Measurements from ENCODE around the gene CPSF4L.
"Not testable (repeated sequence)": the region's sequence is repeated elsewhere in the genome, so short reads cannot be mapped to it uniquely, and the experiment has no call there.

CPSF4L gene

DNA sequence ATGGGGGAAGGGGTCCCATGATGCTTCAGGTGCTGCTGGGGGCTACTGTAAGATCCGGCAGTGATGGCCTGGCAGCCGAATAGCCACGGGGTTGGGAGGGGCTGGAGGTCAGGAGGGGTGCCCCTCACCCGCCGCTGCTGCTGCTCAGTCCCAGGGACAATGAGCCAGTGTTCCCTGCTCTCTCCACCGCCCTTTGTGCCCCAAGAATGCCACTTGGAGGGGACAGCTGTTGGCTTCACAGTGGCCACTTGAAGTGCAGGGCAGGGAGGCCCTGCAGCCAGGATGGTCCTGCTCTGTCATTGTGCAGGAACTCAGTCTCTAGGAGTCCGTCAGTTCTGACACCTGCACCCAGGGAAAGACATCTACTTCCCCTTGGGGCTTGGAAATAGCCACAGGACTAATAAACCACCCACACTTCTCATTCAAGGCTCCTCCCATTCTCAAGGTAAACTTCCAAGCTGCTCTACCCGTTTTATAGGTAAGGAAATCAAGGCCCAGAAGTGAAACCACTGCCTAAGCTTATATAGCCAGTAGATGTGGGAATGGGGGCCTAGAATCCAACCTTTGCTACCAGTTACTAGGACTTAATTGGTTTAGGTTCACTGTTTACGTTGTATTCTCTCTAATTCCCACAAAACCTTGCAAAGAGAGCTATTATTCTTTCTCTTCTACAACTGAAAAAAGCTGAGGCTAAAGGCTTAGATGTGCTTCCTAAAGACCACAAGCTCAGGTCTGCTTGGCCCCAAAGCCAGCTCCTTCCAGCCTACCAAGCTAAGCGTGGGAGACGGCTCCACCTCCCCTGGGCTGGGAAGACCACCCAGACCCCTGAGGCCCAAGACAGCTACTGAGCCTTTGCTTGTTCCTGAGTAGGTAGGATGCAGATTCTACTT is 6.2 kb upstream of the CPSF4L start:
- no peak for DNase-seq

DNA sequence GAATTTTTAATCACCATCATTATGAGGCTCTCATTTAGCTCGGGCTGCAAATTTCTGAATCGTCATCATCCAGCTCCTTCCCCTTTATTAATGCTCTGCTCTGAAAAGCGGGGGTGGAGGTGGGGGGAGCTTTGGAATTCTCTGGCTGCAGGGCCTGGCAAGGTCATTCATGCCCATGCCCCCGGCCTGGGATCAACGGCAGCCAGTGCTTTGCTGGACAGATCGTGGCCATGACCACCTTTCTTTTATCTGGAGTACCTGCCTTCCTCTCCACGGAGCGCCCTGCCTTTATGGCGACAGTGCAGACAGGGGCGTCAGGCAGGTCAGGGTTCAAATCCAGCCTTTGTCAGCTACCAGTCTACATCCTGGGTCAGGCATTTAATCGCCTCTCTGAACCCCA is 5.1 kb upstream of the CPSF4L start:
- no peak for DNase-seq

DNA sequence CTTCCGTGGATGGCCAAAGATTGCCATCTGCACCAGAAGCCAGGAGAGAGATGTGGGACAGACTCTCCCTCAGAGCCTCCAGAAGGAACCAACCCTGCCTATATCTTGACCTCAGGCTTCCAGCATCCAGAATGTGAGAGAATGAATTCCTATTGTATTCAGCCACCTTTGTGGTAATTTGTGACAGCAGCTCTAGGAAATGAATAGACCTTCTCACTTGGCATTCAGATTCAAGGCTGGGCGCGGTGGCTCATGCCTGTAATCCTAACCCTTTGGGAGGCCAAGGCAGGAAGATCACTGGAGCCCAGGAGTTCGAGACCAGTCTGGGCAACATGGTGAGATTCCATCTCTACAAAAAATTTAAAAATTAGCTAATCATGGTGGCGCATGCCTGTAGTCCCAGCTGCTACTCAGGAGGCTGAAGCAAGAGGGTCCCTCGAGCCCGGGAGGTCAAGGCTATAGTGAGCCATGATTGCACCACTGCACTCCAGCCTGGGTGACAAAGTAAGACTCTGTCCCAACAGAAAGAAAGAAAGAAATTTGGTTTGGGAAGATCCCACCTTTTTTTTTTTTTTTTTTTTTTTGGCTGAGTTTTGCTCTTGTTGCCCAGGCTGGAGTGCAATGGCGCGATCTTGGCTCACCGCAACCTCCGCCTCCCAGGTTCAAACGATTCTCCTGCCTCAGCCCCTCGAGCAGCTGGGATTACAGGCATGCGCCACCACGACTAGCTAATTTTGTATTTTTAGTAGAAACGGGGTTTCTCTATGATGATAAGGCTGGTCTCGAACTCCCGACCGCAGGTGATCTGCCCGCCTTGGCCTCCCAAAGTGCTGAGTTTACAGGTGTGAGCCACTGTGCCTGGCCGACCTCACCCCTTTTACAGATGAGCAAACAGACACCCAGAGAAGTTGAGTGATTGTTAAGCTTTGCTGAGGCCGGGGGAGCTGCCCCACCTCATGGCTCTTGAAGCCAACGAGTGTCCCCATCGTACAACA is 4.3 kb upstream of the CPSF4L start:
- DNase-seq, result no peak

DNA sequence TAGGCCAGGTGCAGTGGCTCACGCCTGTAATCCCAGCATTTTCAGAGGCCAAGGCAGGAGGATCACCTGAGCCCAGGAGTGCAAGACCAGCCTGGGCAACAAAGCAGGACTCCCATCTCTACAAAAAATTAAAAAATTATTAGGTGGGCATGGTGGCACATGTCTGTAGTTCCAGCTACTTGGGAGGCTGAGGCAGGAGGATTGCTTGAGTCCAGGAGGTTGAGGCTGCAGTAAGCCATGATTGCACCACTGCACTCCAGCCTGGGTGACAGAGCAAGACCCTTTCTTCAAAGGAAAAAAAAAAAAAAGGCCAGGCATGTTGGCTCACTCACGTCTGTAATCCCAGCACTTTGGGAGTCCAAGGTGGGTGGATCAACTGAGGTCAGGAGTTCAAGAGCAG is 2.8 kb upstream of the CPSF4L start:
- not testable (repeated sequence) for DNase-seq

DNA sequence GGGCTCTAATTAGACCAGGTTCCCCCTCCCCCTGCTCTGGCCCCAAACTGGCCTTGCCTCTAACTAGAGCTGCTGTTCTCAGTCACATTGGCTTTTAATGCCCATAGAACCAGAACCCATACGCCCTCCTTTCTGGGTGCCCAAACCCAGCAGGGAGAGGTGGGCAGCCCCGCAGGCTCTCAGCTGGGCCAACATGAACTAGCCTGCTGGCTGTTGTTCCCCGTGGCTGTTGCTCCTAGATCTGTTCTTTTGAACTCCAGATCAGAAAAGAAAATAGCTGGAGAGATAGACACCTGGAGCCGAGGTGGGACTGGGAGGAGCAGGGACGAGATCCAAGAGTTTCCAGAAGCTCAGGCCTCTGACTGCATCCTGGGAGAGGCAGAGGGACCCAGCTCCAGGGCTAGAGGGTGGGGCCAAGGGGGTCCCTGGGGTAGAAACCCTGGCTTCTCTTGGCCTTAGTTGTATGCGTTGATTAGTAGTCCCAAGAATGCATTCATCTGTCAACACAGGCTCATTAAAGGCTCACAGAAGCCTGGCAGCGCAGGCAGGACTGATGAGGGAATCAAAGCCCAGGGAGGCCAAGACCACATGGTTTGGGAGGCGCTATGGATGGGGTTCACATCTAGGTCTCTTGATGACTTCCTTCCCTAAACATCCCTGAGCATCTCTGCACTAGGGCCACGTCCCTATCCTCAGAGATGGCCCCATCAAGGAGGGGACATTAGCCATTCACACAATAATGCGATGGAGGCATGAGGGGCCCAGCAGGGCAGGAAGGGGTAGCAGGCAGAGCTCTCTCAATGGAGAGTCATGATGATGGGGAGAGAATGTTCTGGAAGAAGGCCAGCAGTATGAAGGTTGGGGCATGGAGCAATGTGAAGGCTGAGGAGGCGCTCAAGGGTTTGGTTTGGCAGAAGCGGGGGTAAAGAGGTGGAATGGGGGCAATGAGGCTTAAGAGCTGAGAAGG is 1.3 kb upstream of the CPSF4L start:
- no peak for DNase-seq

DNA sequence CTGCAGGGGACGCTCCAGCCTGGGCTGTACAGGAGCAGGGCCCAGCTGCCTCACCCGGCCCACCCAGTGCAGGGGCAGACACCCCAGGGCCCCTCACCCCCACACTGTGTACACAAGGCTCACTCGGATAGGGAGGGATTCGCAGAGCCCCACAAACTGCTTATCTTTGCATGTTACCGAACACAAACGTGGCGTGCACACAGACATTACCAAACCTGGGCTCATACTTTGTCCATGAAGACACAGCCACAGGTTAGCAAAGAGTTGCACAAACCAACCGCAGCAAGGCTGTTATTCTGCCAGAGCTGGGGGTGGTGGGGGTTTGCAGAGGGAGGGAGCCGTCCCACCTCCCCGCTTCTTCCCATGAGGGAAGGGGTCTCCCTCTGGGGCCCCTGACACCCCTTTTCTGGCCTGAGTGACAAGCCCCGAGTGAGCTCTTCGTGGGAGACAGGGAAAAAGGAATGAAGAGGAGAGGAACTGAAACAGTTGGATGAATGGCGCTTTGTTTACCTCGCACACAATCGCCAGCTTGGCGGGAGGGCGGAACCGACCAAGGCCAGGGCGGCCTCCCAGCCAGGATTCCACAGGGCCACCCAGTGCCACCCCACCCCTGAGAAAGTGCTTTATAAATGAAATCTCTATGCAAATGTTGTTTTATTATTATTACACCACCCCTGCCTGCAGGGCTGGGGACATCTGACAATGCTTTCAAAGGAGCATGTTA is 434 bp upstream of the CPSF4L start:
- DNase-seq, result peak; percentile 40

DNA sequence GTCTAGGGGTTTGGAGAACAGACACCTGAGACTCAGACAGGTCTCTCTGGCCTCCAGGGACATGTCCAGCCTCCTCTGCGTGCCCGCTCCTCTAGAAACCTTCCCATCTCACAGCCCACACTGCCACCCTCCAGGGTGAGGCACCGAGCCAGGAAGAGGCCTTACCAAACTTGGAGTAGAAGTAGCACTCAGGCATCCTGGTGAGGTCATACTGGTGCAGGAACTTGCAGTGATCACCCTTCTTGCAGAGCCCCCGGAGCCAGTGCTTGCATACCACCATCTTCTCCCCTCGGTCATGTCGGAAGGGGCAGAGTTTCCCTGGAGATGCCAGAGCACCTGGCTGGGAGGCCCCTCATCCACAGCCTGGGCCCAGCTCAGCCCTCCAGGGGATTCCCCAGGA is 4.2 kb downstream of the CPSF4L start:
- DNase-seq, result no peak

DNA sequence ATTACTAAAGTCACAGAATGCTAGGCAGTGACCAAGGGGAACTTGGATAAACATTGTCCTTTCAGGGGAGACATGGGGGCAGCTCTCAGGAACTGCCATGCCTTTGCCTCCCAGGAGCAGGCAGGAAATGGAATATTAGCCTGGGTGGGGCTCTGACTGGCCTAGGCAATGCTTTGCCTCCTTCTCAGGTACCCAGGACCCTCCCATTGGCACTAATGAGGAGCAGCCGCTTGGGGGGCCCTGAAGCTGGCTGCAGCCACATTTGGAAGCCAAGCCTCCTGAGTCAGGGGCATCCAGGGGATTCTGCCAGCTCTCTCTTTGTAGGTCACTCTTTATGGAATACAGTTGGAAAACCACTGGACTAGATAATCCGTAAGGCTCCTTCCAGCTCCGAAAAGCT is 5.5 kb downstream of the CPSF4L start:
- no peak for DNase-seq

DNA sequence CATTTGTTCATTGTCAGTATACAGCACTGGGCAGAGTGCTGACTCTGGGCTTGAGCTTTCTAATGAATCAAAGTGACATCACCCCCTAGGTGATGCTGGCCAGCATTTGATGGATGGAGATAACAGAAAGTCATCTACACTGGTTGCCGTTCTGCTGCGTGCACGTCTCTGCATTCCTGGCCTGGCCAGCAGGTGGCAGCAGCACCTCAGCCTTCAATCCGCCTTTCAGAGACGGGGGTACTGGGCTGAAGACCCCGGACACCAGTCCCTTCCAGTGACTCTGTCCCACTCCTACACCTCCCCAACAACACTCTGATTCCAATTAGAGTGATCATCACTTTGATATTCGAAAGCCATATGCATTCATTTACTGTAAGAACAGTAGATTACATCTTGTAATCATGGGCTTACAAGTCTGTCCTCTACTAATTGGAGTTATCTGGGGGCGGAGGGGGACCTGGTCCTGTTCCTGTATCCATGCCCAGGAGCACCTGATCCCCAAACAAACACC is 6.0 kb downstream of the CPSF4L start:
- DNase-seq, result peak; percentile 50

DNA sequence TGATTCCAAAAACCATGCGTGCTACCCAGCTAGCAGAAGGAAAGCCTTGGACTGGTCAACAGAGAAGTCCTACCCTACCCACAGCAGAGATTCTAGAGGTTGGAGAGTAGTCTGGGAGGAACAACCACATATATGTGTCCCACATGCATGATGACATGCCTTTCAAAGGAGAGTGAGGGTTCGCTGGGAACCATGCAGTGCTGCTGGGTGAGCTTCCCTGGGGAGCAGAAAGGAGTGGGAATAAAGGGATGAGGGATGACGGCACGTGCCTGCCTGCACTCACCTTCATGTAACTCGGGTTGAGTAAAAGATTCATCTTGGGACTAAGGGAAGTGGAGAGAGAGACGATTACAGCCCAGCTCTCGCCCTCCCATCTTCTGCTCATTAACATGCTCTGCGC is 9.8 kb downstream of the CPSF4L start:
- no peak for DNase-seq

DNA sequence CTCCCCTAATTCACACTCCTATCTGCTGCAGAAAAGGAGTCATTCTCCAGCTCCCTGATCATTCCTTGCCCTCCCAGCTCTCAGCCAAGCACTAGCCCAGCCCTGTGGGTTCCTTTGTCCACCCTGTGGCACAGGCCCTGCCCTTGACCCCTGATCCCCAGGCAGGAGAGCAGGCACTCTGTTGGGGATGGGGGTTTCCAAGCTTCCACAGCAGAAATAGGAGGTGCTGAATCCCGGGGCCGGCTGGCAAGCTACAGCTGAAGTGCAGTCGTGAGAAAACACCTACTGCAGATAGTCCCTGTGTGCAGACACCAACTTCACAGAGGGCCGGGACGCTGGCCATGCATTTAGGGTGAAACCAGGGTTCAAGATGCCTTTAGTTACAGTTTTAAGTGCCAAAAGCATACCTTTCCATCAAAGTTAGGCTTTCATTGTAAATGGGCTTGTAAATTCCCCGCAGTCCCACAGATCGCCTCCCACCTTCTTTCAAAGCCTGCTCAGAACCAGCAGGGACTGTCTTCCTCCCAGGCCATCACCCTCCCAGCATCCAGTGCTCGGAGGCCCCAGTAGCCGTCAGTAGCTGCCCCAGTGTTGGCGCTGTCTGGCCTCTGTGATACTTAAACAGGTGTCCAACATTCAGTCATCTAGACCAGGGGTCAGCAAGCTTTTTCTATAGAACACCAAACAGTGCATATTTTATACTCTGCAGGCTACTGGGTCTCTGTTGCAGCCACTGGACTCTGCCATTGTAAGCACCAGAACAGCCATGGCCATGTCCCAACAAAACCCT is 10.6 kb downstream of the CPSF4L start:
- DNase-seq, result no peak

DNA sequence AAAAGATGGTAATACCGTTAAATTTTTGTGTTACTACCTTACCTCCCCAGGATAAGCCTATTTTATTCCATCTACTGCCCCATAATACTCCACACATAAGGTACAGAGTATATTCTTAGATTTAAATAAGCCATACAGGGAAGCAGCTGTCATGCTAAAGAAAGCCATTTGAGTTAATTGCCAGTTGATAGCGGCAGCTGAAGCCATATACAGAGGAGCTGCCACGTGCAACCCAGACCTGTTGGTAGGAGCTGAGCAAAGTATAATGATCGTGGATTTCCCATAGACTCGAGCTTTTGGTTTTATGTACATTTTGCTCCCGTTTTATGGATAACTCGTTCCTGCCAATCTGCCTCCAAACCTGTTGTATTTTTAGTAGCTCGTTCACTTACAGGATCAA is 12.0 kb downstream of the CPSF4L start:
- DNase-seq, result no peak

DNA sequence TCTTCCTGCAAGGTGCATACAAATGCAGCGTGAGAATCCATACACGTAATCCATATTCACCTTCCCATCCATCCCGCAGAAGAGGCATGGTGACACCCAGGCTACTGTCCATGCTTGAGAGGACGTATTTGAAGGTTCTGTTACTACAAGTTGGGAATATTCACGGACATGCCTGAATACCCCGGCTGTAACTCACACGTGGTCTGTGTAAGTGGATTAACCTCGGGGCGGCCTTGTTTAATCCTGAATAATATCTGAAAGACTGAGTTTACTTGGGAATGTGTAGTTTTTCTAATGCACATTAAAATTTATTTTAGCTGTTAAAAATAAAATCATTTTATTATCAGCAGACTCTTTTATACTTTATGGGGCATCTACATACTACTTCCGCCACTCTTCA is 13.1 kb downstream of the CPSF4L start:
- no peak for DNase-seq

DNA sequence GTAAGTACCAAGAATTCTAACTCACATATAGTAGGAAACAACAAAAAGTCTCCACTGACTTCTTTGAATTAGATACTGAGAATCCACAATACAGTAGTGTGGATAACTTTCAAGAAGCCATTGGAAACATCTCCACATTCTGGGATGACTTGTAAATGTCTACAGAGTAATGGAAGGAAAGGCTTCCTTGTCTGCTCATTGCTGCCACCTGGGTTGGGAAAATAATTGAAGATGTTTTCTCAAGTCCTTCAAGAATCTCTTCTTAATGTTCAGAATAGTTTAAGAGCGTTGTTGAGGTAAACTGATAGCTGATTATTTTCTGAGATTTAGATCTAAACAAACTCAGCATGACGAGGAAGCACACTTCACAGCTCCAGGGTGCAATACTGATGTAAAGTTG is 14.0 kb downstream of the CPSF4L start:
- DNase-seq, result no peak

DNA sequence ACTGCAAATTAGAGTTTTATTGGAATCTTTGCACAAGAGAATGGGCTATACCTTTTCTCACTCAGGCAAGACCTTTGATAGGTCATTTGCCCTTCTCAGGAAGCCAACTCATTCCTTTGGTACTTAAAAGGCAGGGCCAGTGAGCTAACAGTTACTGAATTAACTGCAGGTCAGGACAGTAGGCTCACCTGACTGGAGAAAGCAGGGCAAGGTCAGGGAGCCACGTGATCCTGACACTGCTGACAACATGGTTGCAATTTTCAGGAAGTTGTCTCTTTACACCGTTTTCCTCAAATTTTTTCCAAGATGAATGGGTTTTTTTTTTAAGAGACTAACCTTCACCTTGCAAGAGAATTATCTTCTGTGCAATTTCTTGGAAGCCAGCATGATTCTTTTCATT is 21.1 kb downstream of the CPSF4L start:
- DNase-seq, result no peak

DNA sequence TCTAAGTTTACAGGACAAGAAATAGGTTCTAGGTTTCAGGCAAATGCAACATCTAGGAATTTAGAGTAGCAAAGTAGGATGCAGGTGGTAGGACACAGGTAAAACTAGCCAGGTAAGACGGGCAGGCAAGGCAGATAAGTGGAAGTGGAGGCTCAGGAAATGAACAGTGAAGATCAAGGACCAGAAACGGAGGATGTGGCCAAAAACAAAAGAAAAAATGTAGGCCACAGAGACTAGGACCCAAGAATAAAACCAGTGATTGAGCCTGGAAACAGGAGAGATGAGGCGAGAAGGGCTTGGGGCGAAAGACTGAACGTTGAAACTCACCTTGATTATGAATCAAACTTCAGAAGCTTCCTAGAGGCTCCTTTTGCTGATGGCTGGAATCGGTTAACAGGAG is 24.0 kb downstream of the CPSF4L start:
- DNase-seq, result no peak

DNA sequence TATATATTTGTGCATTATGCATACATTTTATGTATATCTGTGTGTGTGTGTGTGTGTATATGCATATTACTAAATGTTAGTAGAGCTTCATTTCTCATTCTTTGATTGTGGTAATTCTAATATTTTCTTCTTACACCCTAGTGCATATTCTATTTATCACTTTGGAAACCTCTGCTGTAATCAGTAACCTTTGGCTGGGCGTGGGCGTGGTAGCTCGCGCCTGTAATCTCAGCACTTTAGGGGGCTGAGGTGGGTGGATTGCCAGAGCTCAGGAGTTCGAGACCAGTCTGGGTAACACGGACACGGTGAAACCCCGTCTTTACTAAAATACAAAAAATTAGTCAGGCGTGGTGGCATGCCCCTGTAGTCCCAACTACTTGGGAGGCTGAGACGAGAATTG is 26.9 kb downstream of the CPSF4L start:
- DNase-seq, result no peak

DNA sequence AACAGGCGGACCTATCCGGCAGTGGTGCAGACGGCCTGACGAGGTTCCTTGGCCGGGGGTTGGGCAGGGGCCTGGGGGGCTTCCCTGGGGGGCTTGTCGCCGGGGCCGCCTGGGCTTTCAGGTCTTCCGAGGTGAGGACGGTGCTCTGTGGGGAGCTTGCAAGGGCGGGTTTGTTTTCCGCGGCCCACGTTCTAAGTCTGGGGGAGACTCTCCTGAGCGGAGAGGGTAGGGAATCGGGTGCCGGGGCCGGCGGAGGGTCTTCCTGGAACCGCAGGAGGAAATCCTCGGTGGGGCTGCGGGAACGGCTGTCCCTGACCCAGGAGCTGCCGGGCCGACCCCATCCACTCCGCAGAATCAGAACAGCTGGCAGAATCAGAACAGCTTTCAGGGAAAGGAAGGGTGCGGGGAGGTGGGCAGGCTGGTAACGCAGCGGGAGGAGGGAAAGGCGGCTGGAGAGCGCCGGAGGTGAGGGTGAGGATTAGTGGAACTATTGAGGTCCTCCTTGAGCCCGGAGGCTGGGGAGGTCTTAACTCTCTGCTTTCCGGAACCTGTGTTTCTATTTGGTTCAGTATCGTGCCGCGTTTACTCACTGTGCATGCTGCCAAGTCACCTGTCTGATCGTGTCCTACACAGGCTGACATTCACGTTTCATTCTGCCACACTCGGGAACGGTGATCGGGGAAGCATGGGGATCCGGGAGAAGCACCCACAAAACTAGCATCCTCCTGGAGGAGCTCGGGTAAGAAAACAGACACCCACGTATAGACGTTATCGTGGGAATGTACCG is 28.9 kb downstream of the CPSF4L start:
- DNase-seq, result peak; percentile 38

DNA sequence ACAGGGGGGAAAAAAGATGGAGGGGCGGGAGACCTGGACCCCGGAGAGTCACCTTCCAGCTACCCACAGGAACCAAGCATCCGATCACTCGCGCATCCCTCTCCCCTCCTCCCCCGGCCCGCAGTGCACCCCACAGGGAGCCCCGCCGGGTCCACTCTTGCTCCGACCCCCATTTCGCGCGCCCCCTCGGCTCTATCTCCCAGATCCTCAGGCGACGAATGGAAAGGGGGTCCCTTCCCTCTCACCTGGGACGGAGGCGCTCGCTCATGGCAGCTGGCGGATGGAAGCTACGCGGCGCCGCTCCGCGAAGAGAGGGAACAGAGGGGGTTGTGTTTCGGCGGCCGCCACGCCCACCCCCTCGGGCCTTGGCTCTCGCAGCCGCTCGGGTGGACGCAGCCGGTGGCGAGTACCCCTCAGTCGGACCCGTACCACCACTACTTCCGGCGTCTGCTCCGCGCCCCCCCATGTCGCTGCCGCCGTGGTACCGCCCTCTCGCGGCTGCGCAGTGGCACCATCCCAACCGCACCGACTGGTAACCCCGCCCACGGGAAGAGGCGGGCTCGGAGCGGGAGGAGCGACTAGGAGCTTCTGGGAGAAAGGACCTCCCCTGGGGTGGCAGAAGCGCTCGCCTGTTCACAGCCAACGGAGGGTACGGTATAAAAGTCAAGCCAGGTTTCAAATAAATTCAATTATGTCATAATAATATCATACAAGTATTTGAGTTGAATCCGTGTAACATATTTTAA is 29.7 kb downstream of the CPSF4L start:
- peak; percentile 98 for DNase-seq

Measured in NCI-H345 (cell line).